Kidney epithelial cell (primary cell): Measurements from ENCODE around the gene THY1. TPM values are rescaled to one million over a fixed set of nuclear protein-coding genes. Genes with fewer than 3 reads are reported as not detected.
A peak's percentile ranks its signal among the peaks of the same experiment; 100 is the strongest.

Source experiments
- DNase-seq: peaks from one replicate; pipeline ENCODE4 v3.0.0-alpha.2; 2010; ENCODE audit warnings: low read depth
- H3K27me3 ChIP-seq: 2 replicates; pipeline ENCODE4 v1.6.0; 2011; ENCODE audit warnings: low read length; ENCODE audit not compliant: control insufficient read depth, insufficient read depth
- H3K36me3 ChIP-seq: 2 replicates; pipeline ENCODE4 v1.5.1; 2011; ENCODE audit warnings: low read length; ENCODE audit not compliant: control insufficient read depth, insufficient read depth
- H3K4me3 ChIP-seq: 2 replicates; pipeline ENCODE4 v1.5.1; 2011; ENCODE audit warnings: low read depth, mild to moderate bottlenecking, control low read depth, low read length
- CTCF ChIP-seq: IDR thresholded peaks from 2 replicates; pipeline ENCODE4 v1.5.1; 2011; ENCODE audit warnings: mild to moderate bottlenecking, moderate library complexity, low read length, control low read depth, inconsistent platforms; ENCODE audit not compliant: insufficient read depth, poor library complexity, severe bottlenecking
- total RNA-seq: library from RNA; depleted of rRNA; stranded (reverse); fragments of >200 nt; gene quantifications from 2 replicates; pipeline ENCODE4 v1.2.3, GENCODE V29; 2015

Gene THY1
- total RNA-seq, 1 donor from 2014 or later = 5.4 TPM

- no peak for TF ChIP-seq CTCF
- H3K36me3 ChIP-seq = no peaks in the 10 kb centered on the region
- H3K27me3 ChIP-seq = no peaks in the 10 kb centered on the region
- DNase-seq = no peak
- no peak overlapping the region for H3K4me3 ChIP-seq
These were observed 49.7 kb downstream of the THY1 start for GRCh38 chr11:119373059-119373920.

- no peak for TF ChIP-seq CTCF
- Histone ChIP-seq H3K27me3 (no peaks in the 10 kb centered on the region), H3K4me3 (no peak overlapping the region), H3K36me3 (no peaks in the 10 kb centered on the region)
- DNase-seq = no peak
These were observed 50.5 kb downstream of the THY1 start for GRCh38 chr11:119372260-119373058.

GRCh38 chr11:119371778-119372182, 51.2 kb downstream of the THY1 start:
- peak; percentile 28 for TF ChIP-seq CTCF
- Histone ChIP-seq H3K27me3 (no peaks in the 10 kb centered on the region), H3K36me3 (no peaks in the 10 kb centered on the region), H3K4me3 (no peak overlapping the region)
- DNase-seq = no peak

GRCh38 chr11:119371067-119371601, 51.8 kb downstream of the THY1 start:
- no peak overlapping the region for H3K4me3 ChIP-seq
- DNase-seq = no peak
- no peak for TF ChIP-seq CTCF
- H3K27me3 ChIP-seq = no peaks in the 10 kb centered on the region
- H3K36me3 ChIP-seq = no peaks in the 10 kb centered on the region

- H3K4me3 ChIP-seq = no peak overlapping the region
- no peak for DNase-seq
- no peaks in the 10 kb centered on the region for H3K27me3 ChIP-seq
- H3K36me3 ChIP-seq = no peaks in the 10 kb centered on the region
- TF ChIP-seq CTCF = no peak
These were observed 52.4 kb downstream of the THY1 start for GRCh38 chr11:119370486-119371046.
